Endothelial cell of umbilical vein (primary cell): Measurements from ENCODE around the gene NKRF.
"Not testable (repeated sequence)": the region's sequence is repeated elsewhere in the genome, so short reads cannot be mapped to it uniquely, and the experiment has no call there.

ENCODE experiments used
- CTCF ChIP-seq, 2 donors: IDR thresholded peaks; 1 replicate in 1 of 2; 2 replicates in 1 of 2; pipeline ENCODE4 v1.5.1; 2011; ENCODE audit warnings: low read length in 2 of 2, mild to moderate bottlenecking in 2 of 2, moderate library complexity in 2 of 2, control low read depth in 1 of 2, inconsistent platforms in 1 of 2, low read depth in 1 of 2; ENCODE audit not compliant: insufficient read depth in 1 of 2; ENCODE audit errors: extremely low read depth in 1 of 2
- EZH2 ChIP-seq: IDR thresholded peaks from 2 replicates; pipeline ENCODE4 v1.6.1; 2012; ENCODE audit warnings: borderline replicate concordance, low read depth, mild to moderate bottlenecking, moderate library complexity, low read length, inconsistent platforms; ENCODE audit not compliant: severe bottlenecking
- POLR2A ChIP-seq: IDR thresholded peaks from 2 replicates; pipeline ENCODE4 v1.6.1; 2012; ENCODE audit warnings: low read depth, mild to moderate bottlenecking, control low read depth, low read length
- POLR2AphosphoS5 ChIP-seq: IDR thresholded peaks from 2 replicates; pipeline ENCODE4 v1.6.1; 2012; ENCODE audit warnings: low read depth, mild to moderate bottlenecking, control low read depth, low read length, moderate library complexity; ENCODE audit not compliant: insufficient read depth

- not testable (repeated sequence) for TF ChIP-seq POLR2A; CTCF (IDR thresholded peaks at IDR 0.05; ENCODE audit: extremely low read depth in 1 of 2, insufficient read depth in 1 of 2, low read depth in 1 of 2, low read length in 2 of 2); EZH2; POLR2AphosphoS5
These were observed 31.2 kb upstream of the NKRF start for GRCh38 chrX:119637421-119637820.
